ENCODE results near the gene ATP6V0A4.
"Not testable (repeated sequence)": the region's sequence is repeated elsewhere in the genome, so short reads cannot be mapped to it uniquely, and the experiment has no call there.

ATP6V0A4 gene

DNA sequence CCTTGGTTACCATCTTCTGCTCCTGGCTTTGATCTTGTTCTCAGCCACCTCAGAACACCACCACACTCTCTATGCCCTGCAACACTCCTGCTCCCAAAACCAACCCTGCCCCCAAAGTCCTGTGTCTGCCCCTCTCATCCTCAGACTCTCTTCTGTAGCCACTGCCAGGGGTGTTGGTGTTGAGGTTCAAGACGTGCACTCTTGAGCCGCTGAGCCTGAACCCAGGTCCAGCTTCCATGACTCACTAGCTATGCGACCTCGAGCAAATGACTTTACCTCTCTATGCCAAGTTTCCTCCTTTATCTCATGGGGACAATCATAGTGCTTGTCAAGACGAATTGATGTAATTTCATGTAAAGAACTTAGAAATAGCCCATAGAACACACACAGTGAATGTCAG is 840 bp upstream of the ATP6V0A4 start:
- H3K9me3 ChIP-seq (ENCODE audit: severe bottlenecking) = no peaks in the 10 kb centered on the region
- TF ChIP-seq CTCF (IDR thresholded peaks at IDR 0.05; ENCODE audit: poor library complexity, severe bottlenecking) = no peak
- H3K36me3 ChIP-seq (ENCODE audit: low read depth) = no peaks in the 10 kb centered on the region
- no peak for ATAC-seq (ENCODE audit: low read depth)
- no peaks in the 10 kb centered on the region for H3K27me3 ChIP-seq (ENCODE audit: insufficient read depth, poor library complexity, severe bottlenecking)
- no peak overlapping the region for H3K27ac ChIP-seq (ENCODE audit: poor library complexity, severe bottlenecking)
- DNase-seq (ENCODE audit: low spot score) = no peak
- H3K4me3 ChIP-seq (ENCODE audit: severe bottlenecking) = no peak overlapping the region
- H3K4me1 ChIP-seq (ENCODE audit: insufficient read depth, poor library complexity, severe bottlenecking) = no peaks in the 10 kb centered on the region

DNA sequence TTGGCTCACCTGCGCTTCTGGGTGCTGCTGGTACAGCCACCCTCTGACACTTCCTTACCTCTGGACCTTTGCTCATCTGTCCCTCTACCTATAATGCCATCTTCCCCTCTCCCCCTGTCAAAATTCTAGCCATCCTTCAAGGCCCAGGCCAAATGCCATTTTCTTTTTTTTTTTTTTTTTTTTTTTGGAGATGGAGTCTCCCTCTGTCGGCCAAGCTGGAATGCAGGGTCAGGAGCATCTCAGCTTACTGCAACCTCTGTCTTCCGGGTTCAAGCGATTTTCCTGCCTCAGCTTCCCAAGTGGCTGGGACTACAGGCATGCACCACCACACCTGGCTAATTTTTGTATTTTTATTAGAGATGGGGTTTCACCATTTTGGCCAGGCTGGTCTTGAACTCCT is 950 bp downstream of the ATP6V0A4 start:
- H3K27me3 ChIP-seq (ENCODE audit: insufficient read depth, poor library complexity, severe bottlenecking); DNase-seq (ENCODE audit: low spot score); H3K27ac ChIP-seq (ENCODE audit: poor library complexity, severe bottlenecking); H3K9me3 ChIP-seq (ENCODE audit: severe bottlenecking); H3K4me3 ChIP-seq (ENCODE audit: severe bottlenecking); ATAC-seq (ENCODE audit: low read depth); H3K4me1 ChIP-seq (ENCODE audit: insufficient read depth, poor library complexity, severe bottlenecking); H3K36me3 ChIP-seq (ENCODE audit: low read depth): not testable (repeated sequence)

DNA sequence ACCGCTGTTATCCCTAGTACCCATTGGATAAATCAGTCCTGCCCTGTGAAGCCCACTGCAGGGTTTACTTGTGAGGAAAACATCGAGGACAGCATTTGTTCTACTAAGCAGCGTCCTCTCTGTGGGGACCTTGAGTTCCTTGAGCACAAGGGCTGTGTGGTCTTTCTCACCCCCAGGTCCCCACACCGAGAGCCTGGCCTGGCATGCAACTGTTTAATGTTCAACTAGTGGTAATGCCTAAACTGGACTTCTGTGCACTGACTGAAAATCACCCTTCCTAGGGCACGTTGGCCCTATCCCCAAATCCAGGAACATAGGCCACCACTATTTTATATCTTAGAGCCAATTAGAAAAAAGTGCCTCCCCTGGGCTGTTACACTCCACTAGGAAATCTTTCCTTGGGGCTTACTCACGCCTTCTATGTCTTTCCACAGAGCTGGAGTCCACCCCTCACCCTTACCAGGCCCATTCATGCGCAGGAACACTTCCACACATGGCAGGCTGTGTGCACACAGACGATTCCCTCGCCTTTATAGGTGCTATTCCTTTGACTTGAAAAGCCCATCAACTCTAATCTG is 1.9 kb downstream of the ATP6V0A4 start:
- no peak overlapping the region for H3K4me3 ChIP-seq (ENCODE audit: severe bottlenecking)
- no peaks in the 10 kb centered on the region for H3K27me3 ChIP-seq (ENCODE audit: insufficient read depth, poor library complexity, severe bottlenecking)
- no peak for DNase-seq (ENCODE audit: low spot score)
- no peaks in the 10 kb centered on the region for H3K4me1 ChIP-seq (ENCODE audit: insufficient read depth, poor library complexity, severe bottlenecking)
- no peak for ATAC-seq (ENCODE audit: low read depth)
- H3K9me3 ChIP-seq (ENCODE audit: severe bottlenecking) = no peaks in the 10 kb centered on the region
- H3K36me3 ChIP-seq (ENCODE audit: low read depth) = no peaks in the 10 kb centered on the region
- no peak for TF ChIP-seq CTCF (IDR thresholded peaks at IDR 0.05; ENCODE audit: poor library complexity, severe bottlenecking)
- H3K27ac ChIP-seq (ENCODE audit: poor library complexity, severe bottlenecking) = no peak overlapping the region

DNA sequence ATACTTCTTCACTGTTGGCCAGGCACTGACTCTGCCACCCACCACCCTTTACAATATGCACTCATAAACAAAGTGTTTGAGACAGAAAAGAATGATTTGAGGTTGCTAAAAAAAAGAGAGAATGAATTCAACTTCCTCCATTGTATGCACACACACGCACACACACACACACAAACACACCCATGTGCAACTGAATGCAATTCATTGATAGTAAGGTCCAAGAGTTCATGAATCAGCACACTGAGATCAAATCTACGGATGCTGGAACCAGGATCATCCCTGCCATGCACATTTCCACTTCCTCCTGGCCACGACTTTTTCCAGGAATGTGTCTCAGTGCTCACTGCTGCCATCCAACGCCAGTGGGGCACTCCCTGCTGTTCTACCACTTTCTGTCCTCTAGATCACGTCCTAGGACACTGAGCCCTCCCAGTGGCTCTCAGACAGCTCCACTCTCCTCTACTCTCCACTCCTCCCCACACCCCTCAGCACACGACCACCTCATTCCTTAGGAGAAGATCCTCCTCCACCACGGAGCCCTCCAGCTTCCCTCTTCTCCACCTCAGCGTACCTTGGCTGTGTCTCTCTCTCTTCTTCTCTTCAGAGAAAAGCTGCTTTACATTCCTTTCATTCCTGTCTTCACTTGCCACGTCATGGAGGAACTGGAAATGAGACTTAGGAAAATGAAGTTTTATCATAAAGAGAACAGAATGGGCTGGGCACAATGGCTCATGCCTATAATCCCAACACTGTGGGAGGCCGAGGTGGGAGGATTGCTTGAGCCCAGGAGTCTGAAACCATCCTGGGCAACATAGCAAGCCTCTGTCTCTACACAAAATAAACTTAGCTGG is 12.2 kb downstream of the ATP6V0A4 start:
- DNase-seq (ENCODE audit: low spot score) (no peak), ATAC-seq (ENCODE audit: low read depth) (peak; percentile 29; the same call in 2 of the 3 replicates)
- TF ChIP-seq CTCF (IDR thresholded peaks at IDR 0.05; ENCODE audit: poor library complexity, severe bottlenecking) = no peak
- Histone ChIP-seq H3K27me3 (ENCODE audit: insufficient read depth, poor library complexity, severe bottlenecking) (no peaks in the 10 kb centered on the region), H3K4me3 (ENCODE audit: severe bottlenecking) (no peak overlapping the region), H3K9me3 (ENCODE audit: severe bottlenecking) (no peaks in the 10 kb centered on the region), H3K36me3 (ENCODE audit: low read depth) (no peaks in the 10 kb centered on the region), H3K27ac (ENCODE audit: poor library complexity, severe bottlenecking) (no peak overlapping the region), H3K4me1 (ENCODE audit: insufficient read depth, poor library complexity, severe bottlenecking) (peaks cover 3% of the 10 kb centered on the region)

DNA sequence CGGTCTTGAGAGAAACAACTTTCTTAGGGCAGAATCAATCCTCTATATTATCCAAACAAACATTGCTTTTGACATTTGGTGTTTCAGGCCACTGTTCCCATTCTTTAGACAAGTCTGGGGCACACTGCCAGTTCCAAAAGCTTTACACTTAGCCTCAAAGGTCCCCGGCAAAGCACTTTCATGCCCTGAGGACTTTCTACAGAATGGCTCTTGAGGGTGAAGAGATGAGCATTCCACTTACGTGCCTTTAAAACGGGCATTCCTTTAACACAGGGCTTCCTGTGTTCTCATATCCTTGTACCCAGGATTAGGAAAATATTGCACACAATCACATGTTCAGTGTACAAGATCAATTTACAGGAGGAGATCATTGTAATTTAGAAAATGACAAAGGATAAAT is 13.3 kb downstream of the ATP6V0A4 start:
- H3K27ac ChIP-seq (ENCODE audit: poor library complexity, severe bottlenecking) = no peak overlapping the region
- TF ChIP-seq CTCF (IDR thresholded peaks at IDR 0.05; ENCODE audit: poor library complexity, severe bottlenecking) = no peak
- ATAC-seq (ENCODE audit: low read depth) (no peak), DNase-seq (ENCODE audit: low spot score) (no peak)
- no peaks in the 10 kb centered on the region for H3K27me3 ChIP-seq (ENCODE audit: insufficient read depth, poor library complexity, severe bottlenecking)
- no peaks in the 10 kb centered on the region for H3K9me3 ChIP-seq (ENCODE audit: severe bottlenecking)
- H3K36me3 ChIP-seq (ENCODE audit: low read depth) = no peaks in the 10 kb centered on the region
- H3K4me3 ChIP-seq (ENCODE audit: severe bottlenecking) = no peak overlapping the region
- peaks cover 3% of the 10 kb centered on the region for H3K4me1 ChIP-seq (ENCODE audit: insufficient read depth, poor library complexity, severe bottlenecking)

All from RWPE2 (cell line).